K562 (cell line): ENCODE measurements around the gene POMGNT2. TPM values are rescaled to one million over a fixed set of nuclear protein-coding genes. Genes with fewer than 3 reads are reported as not detected.

Source experiments
- ATAC-seq: fragments of 200-7000 bp; cut with Tn5 transposase; 3 replicates; pipeline ENCODE4 v1.9.1; 2020; ENCODE audit warnings: moderate library complexity
- BruUV-seq: library from RNA; stranded (reverse); fragments of 400-500 nt; replicated peaks from 2 replicates; lab custom pipeline; 2021; lab: Mats Ljungman, UMichigan
- CTCF ChIA-PET: fragments of 300-600 bp; formaldehyde crosslinking; extraction: SDS; loops from one replicate; lab custom pipeline; 2021; ENCODE audit warnings: low intra/inter-chr PET ratio; lab: Yijun Ruan, JAX
- POLR2A ChIA-PET: fragments of 300-600, 350-650 bp; sonication (Branson Sonifier 250); formaldehyde crosslinking; extraction: SDS; loops from one replicate; lab custom pipeline; 2021; ENCODE audit warnings: antibody characterized with exemption, inconsistent platforms; lab: Yijun Ruan, JAX
- DNase-seq, 4 experiments: peaks; one replicate each; pipeline versions ENCODE4 v3.0.0 to v3.0.0-alpha.2; 2011 to 2018; ENCODE audit warnings: low spot score in 3 of 4, mixed read lengths in 3 of 4; ENCODE audit errors: extremely low read depth in 1 of 4
- FAIRE-seq: peaks from 2 replicates; lab custom pipeline; 2011; peaks lifted over from hg19 to GRCh38; lab: Jason Lieb, UNC
- H2AFZ ChIP-seq: 2 replicates; pipeline ENCODE4 v1.6.0; 2011; ENCODE audit warnings: low read depth, low read length, control low read depth, inconsistent platforms
- H3K27ac ChIP-seq: fragments of 200-600 bp; 3 replicates; pipeline ENCODE4 v1.8.0; 2011; ENCODE audit warnings: low read depth, mild to moderate bottlenecking, control low read depth, inconsistent platforms, low read length, moderate library complexity, mixed read lengths; ENCODE audit errors: extremely low read depth
- H3K27me3 ChIP-seq, 2 experiments: fragments of 300-600 bp in 1 of 2; 2 replicates in 1 of 2; 3 replicates in 1 of 2; pipeline versions ENCODE4 v1.6.0 to v1.8.0; 2011; ENCODE audit warnings: inconsistent platforms in 2 of 2, low read length in 2 of 2, mild to moderate bottlenecking in 1 of 2, mixed read lengths in 1 of 2, moderate library complexity in 1 of 2; ENCODE audit not compliant: control insufficient read depth in 2 of 2, insufficient read depth in 2 of 2
- H3K36me3 ChIP-seq: fragments of 300-600 bp; 3 replicates; pipeline ENCODE4 v1.8.0; 2011; ENCODE audit warnings: mild to moderate bottlenecking, low read length, inconsistent platforms; ENCODE audit not compliant: control insufficient read depth, insufficient read depth
- H3K4me1 ChIP-seq, 2 experiments: fragments of 200-600 bp in 1 of 2; replicated peaks in 1 of 2; 2 replicates in 1 of 2; 3 replicates in 1 of 2; pipeline versions ENCODE4 v1.5.1 to v1.8.0; 2011; ENCODE audit warnings: inconsistent platforms in 2 of 2, low read length in 2 of 2, mild to moderate bottlenecking in 1 of 2, mixed read lengths in 1 of 2, moderate library complexity in 1 of 2; ENCODE audit not compliant: control insufficient read depth in 2 of 2, insufficient read depth in 2 of 2
- H3K4me2 ChIP-seq: 2 replicates; pipeline ENCODE4 v1.6.1; 2011; ENCODE audit warnings: low read length, control low read depth, inconsistent platforms, mixed read lengths; ENCODE audit not compliant: insufficient read depth
- H3K4me3 ChIP-seq: fragments of 200-600 bp; sonication (generic), shearing (Covaris generic); 2 replicates; pipeline ENCODE4 v1.5.1; 2016; ENCODE audit warnings: control low read depth, inconsistent platforms
- H3K79me2 ChIP-seq: fragments of 200-600 bp; 3 replicates; pipeline ENCODE4 v1.8.0; 2011; ENCODE audit warnings: low read length, inconsistent platforms; ENCODE audit not compliant: control insufficient read depth, insufficient read depth
- H3K9ac ChIP-seq, 2 experiments: 2 replicates each; pipeline versions ENCODE4 v1.6.0 to v1.6.1; 2011; ENCODE audit warnings: low read depth in 2 of 2, low read length in 2 of 2, control low read depth in 1 of 2, inconsistent platforms in 1 of 2, mild to moderate bottlenecking in 1 of 2, mixed read lengths in 1 of 2; ENCODE audit not compliant: insufficient read depth in 1 of 2
- H3K9me1 ChIP-seq: one replicate; pipeline ENCODE4 v1.6.0; 2011; ENCODE audit warnings: inconsistent platforms, mild to moderate bottlenecking, low read length, moderate library complexity; ENCODE audit not compliant: control insufficient read depth, insufficient read depth
- H3K9me3 ChIP-seq: replicated peaks from 2 replicates; pipeline ENCODE4 v1.5.1; 2011; ENCODE audit warnings: low read depth, low read length, inconsistent platforms; ENCODE audit not compliant: control insufficient read depth, insufficient read depth
- H4K20me1 ChIP-seq: replicated peaks from 2 replicates; pipeline ENCODE4 v1.6.1; 2011; ENCODE audit warnings: low read length, inconsistent platforms, mixed read lengths; ENCODE audit not compliant: control insufficient read depth, insufficient read depth
- CAMTA2 ChIP-seq: fragments of 250-450 bp; sonication (Bioruptor Pico); conservative IDR thresholded peaks from 2 replicates; pipeline ENCODE4 v1.5.1; 2022
- ELF1 ChIP-seq: fragments of 200-800 bp; sonication (Bioruptor generic); IDR thresholded peaks from 2 replicates; pipeline ENCODE4 v1.6.1; 2016; ENCODE audit warnings: missing genetic modification characterization, missing compliant biosample characterization
- ELK3 ChIP-seq: fragments of 450-650 bp; formaldehyde crosslinking; IDR thresholded peaks from 2 replicates; pipeline ENCODE4 v1.4.0; 2020; ENCODE audit warnings: mild to moderate bottlenecking
- NCOA6 ChIP-seq: fragments of 450-650 bp; IDR thresholded peaks from 2 replicates; pipeline ENCODE4 v1.6.1; 2017; ENCODE audit warnings: mild to moderate bottlenecking
- NR4A1 ChIP-seq, 2 experiments: fragments of 250-450 bp in 1 of 2; fragments of 450-650 bp in 1 of 2; sonication (Bioruptor Pico) in 1 of 2; IDR thresholded peaks; 2 replicates each; pipeline versions ENCODE4 v1.4.0 to v1.6.1; 2016 to 2020; ENCODE audit warnings: mild to moderate bottlenecking in 2 of 2, missing compliant biosample characterization in 1 of 2, missing genetic modification characterization in 1 of 2, moderate library complexity in 1 of 2
- RHOXF2B ChIP-seq: fragments of 250-450 bp; sonication (Bioruptor Pico); conservative IDR thresholded peaks from 2 replicates; pipeline ENCODE4 v1.5.1; 2021
- USF1 ChIP-seq: sonication (generic); formaldehyde crosslinking; IDR thresholded peaks from 2 replicates; pipeline ENCODE4 v1.9.0; 2022; ENCODE audit warnings: mild to moderate bottlenecking, missing genetic modification reagents
- ZBTB9 ChIP-seq: fragments of 450-650 bp; formaldehyde crosslinking; IDR thresholded peaks from 2 replicates; pipeline ENCODE4 v1.4.0; 2020; ENCODE audit warnings: mild to moderate bottlenecking, moderate library complexity
- ZNF184 ChIP-seq: sonication (generic); formaldehyde crosslinking; IDR thresholded peaks from 2 replicates; pipeline ENCODE4 v1.5.0; 2020; ENCODE audit warnings: missing genetic modification reagents
- WGBS: fragments of 100-300 bp; shearing (Covaris generic); methylation state at CpG from one replicate; pipeline ENCODE4 v1.1.6; 2016; ENCODE audit warnings: low coverage, mixed read lengths; ENCODE audit not compliant: insufficient coverage; ENCODE audit errors: missing lambda C conversion rate; 5-methylcytosine and 5-hydroxymethylcytosine counted together
- in situ Hi-C: fragments of 300-500 bp; cut with MboI; formaldehyde crosslinking; loops from 4 replicates; pipeline ENCODE4 v1.15.0; 2018; ENCODE audit warnings: inconsistent platforms, mixed read lengths
- intact Hi-C: fragments of 100-400 bp; cut with micrococcal nuclease; formaldehyde crosslinking; loops from 2 replicates; pipeline ENCODE4 v1.14.2; 2022
- polyA plus RNA-seq, 8 experiments: library from polyadenylated mRNA; depleted of rRNA in 4 of 8; stranded (reverse) in 5 of 8; unstranded in 3 of 8; fragments of >200 nt; fragmentation: Nextera tagmentation in 2 of 8; fragmentation: Illumina TruSeq in 1 of 8; extraction: Ambion mirVana in 2 of 8; extraction: Trizol in 1 of 8; gene quantifications; 2 replicates each; pipeline versions ENCODE4 v1.2.1 to v1.2.3, GENCODE V29; 2011 to 2014; ENCODE audit warnings: inconsistent platforms in 1 of 8, missing spikeins in 1 of 8
- total RNA-seq, 7 experiments: library from RNA; depleted of rRNA in 6 of 7; stranded (reverse); fragments of >200 nt in 6 of 7; fragmentation: Illumina TruSeq in 2 of 7; extraction: Trizol in 2 of 7; gene quantifications; 2 replicates each; pipeline versions ENCODE4 v1.2.1 to v1.2.3, GENCODE V29; 2011 to 2021; ENCODE audit warnings: low replicate concordance in 1 of 7

POMGNT2 gene
- total and polyA plus RNA-seq, 9 of the 15 experiments (the other 6 are each of a cell fraction or from before 2014, with no cell fraction given), result 0.65 to 14.1 (median 10.3) TPM

GRCh38 chr3:43032646-43033628 lies 72.9 kb downstream of the POMGNT2 start:
- peaks cover 28 to 72% of the 10 kb centered on the region in 2 experiments for H3K27me3 ChIP-seq
- no peak overlapping the region for H3K4me3 ChIP-seq
- no peak overlapping the region for H3K9ac ChIP-seq
- under 1% methylated on average over 23 of the region's 23 CpGs for WGBS
- TF ChIP-seq CAMTA2 (no peak), NR4A1 (CRISPR knock-in tag; IDR thresholded peaks at IDR 0.05) (no peak), NR4A1 (tag; IDR thresholded peaks at IDR 0.05) (no peak), ELK3 (CRISPR knock-in tag) (no peak), ZBTB9 (CRISPR knock-in tag) (no peak), NCOA6 (no peak), RHOXF2B (no peak), ZNF184 (CRISPR knock-in tag) (no peak), ELF1 (tag) (no peak), USF1 (CRISPR knock-in tag) (no peak)
- H3K9me1 ChIP-seq, result no peaks in the 10 kb centered on the region
- H3K36me3 ChIP-seq, result no peaks in the 10 kb centered on the region
- no peaks in the 10 kb centered on the region for H3K9me3 ChIP-seq
- DNase-seq (no peak), ATAC-seq (no peak; the same call in 2 of the 3 replicates), FAIRE-seq (no peak)
- ChIA-PET CTCF (no interaction called here), POLR2A (interaction anchor here (0.6 kb wide), 1 partner anchor 385 kb away, joined by 3 read pairs; no protein-coding TSS in a partner anchor)
- no peak overlapping the region for H3K4me2 ChIP-seq
- no peaks in the 10 kb centered on the region for H3K4me1 ChIP-seq
- BruUV-seq, result no TSS peak
- H3K27ac ChIP-seq, result no peak overlapping the region
- no peaks in the 10 kb centered on the region; the same call in 1 of the 2 replicates for H4K20me1 ChIP-seq
- intact Hi-C loops (no loop called here), in situ Hi-C loops (loop anchor here (10.0 kb wide), 1 partner anchor 1012 kb away; no protein-coding TSS in a partner anchor)
- H3K79me2 ChIP-seq, result no peaks in the 10 kb centered on the region
- no peak overlapping the region for H2AFZ ChIP-seq
